Neural crest cell (in vitro differentiated cells): ENCODE results near the gene PSMC6. TPM values are rescaled to one million over a fixed set of nuclear protein-coding genes. Genes with fewer than 3 reads are reported as not detected.

Source experiments
- DNase-seq: peaks from one replicate; pipeline ENCODE4 v3.0.0; 2021; ENCODE audit warnings: low read depth, mixed read lengths, low spot score
- H3K27ac Mint-ChIP-seq: one replicate; pipeline ENCODE4 v1.8.0; 2021; ENCODE audit warnings: mild to moderate bottlenecking, mixed read lengths; ENCODE audit not compliant: unreplicated experiment
- H3K27me3 Mint-ChIP-seq: 2 replicates; pipeline ENCODE4 v1.8.0; 2021; ENCODE audit warnings: low read depth, mild to moderate bottlenecking, mixed read lengths
- H3K36me3 Mint-ChIP-seq: 2 replicates; pipeline ENCODE4 v1.8.0; 2021; ENCODE audit warnings: low read depth, mild to moderate bottlenecking, mixed read lengths
- H3K4me1 Mint-ChIP-seq: 2 replicates; pipeline ENCODE4 v1.8.0; 2021; ENCODE audit warnings: mixed read lengths
- H3K4me3 Mint-ChIP-seq: one replicate; pipeline ENCODE4 v1.8.0; 2021; ENCODE audit warnings: mild to moderate bottlenecking, mixed read lengths
- H3K9me3 Mint-ChIP-seq: 2 replicates; pipeline ENCODE4 v1.8.0; 2021; ENCODE audit warnings: mixed read lengths
- CTCF ChIP-seq: fragments of 200-600 bp; sonication (generic); conservative IDR thresholded peaks from 2 replicates; pipeline ENCODE4 v1.5.0; 2021; ENCODE audit warnings: antibody characterized with exemption, mild to moderate bottlenecking
- total RNA-seq: library from RNA; stranded (reverse); gene quantifications from 2 replicates; pipeline ENCODE4 v1.2.1, GENCODE V29; 2021

The PSMC6 gene
- total RNA-seq, 1 donor from 2014 or later = 109 TPM

- Mint-ChIP-seq H3K27me3 (peaks cover 8% of the 10 kb centered on the region), H3K4me3 (no peak overlapping the region), H3K36me3 (no peaks in the 10 kb centered on the region), H3K27ac (no peak overlapping the region), H3K9me3 (no peaks in the 10 kb centered on the region), H3K4me1 (peaks cover under 1% of the 10 kb centered on the region)
- DNase-seq = no peak
- TF ChIP-seq CTCF = no peak
Observed at GRCh38 chr14:52701223-52701622, 5.8 kb upstream of the PSMC6 start.

GRCh38 chr14:52703225-52703624 is 3.8 kb upstream of the PSMC6 start:
- H3K27me3 Mint-ChIP-seq = peaks cover 8% of the 10 kb centered on the region
- H3K27ac Mint-ChIP-seq = no peak overlapping the region
- H3K4me1 Mint-ChIP-seq = peaks cover 19% of the 10 kb centered on the region
- no peaks in the 10 kb centered on the region for H3K9me3 Mint-ChIP-seq
- peaks cover 6% of the 10 kb centered on the region for H3K36me3 Mint-ChIP-seq
- DNase-seq = no peak
- no peak overlapping the region for H3K4me3 Mint-ChIP-seq
- TF ChIP-seq CTCF = no peak

GRCh38 chr14:52703664-52704063 is 3.3 kb upstream of the PSMC6 start:
- Mint-ChIP-seq H3K4me3 (peak overlapping the region; percentile 28), H3K36me3 (peaks cover 6% of the 10 kb centered on the region), H3K27ac (no peak overlapping the region), H3K27me3 (peaks cover 8% of the 10 kb centered on the region), H3K4me1 (peaks cover 24% of the 10 kb centered on the region), H3K9me3 (no peaks in the 10 kb centered on the region)
- DNase-seq = no peak
- TF ChIP-seq CTCF = no peak

- TF ChIP-seq CTCF = no peak
- DNase-seq = no peak
- peak overlapping the region; percentile 98 for H3K27ac Mint-ChIP-seq
- H3K27me3 Mint-ChIP-seq = peaks cover 8% of the 10 kb centered on the region
- H3K4me1 Mint-ChIP-seq = peaks cover 31% of the 10 kb centered on the region
- H3K36me3 Mint-ChIP-seq = peaks cover 13% of the 10 kb centered on the region
- H3K9me3 Mint-ChIP-seq = no peaks in the 10 kb centered on the region
- peak overlapping the region; percentile 99 for H3K4me3 Mint-ChIP-seq
Observed at GRCh38 chr14:52706286-52706685, 714 bp upstream of the PSMC6 start.

- Mint-ChIP-seq H3K27ac (no peak overlapping the region), H3K9me3 (no peaks in the 10 kb centered on the region), H3K27me3 (no peaks in the 10 kb centered on the region), H3K4me1 (peaks cover 27% of the 10 kb centered on the region), H3K36me3 (peaks cover 24% of the 10 kb centered on the region), H3K4me3 (no peak overlapping the region)
- TF ChIP-seq CTCF = no peak
- no peak for DNase-seq
Observed at GRCh38 chr14:52711666-52712065, 4.7 kb downstream of the PSMC6 start.

GRCh38 chr14:52716155-52716554 is 9.2 kb downstream of the PSMC6 start:
- Mint-ChIP-seq H3K27ac (no peak overlapping the region), H3K36me3 (peaks cover 16% of the 10 kb centered on the region), H3K9me3 (no peaks in the 10 kb centered on the region), H3K27me3 (no peaks in the 10 kb centered on the region), H3K4me3 (no peak overlapping the region), H3K4me1 (no peaks in the 10 kb centered on the region)
- TF ChIP-seq CTCF = no peak
- DNase-seq = no peak
